K562 (cell line): ENCODE data around the gene TGFBR1. TPM values are rescaled to one million over a fixed set of nuclear protein-coding genes. Genes with fewer than 3 reads are reported as not detected.

Source experiments
- DEAF1 ChIP-seq: fragments of 450-650 bp; formaldehyde crosslinking; IDR thresholded peaks from 2 replicates; pipeline ENCODE4 v1.4.0; 2020; ENCODE audit warnings: mild to moderate bottlenecking, moderate library complexity
- DPF2 ChIP-seq: fragments of 450-650 bp; IDR thresholded peaks from 2 replicates; pipeline ENCODE4 v1.6.1; 2016
- ESRRB ChIP-seq: fragments of 250-450 bp; sonication (Bioruptor Pico); IDR thresholded peaks from 2 replicates; pipeline ENCODE4 v1.5.0; 2020; ENCODE audit warnings: mild to moderate bottlenecking, moderate library complexity, borderline replicate concordance
- HNRNPL ChIP-seq: fragments of 200-400 bp; formaldehyde crosslinking; IDR thresholded peaks from 2 replicates; pipeline ENCODE4 v1.6.1; 2017; ENCODE audit warnings: low read depth, mild to moderate bottlenecking, low read length
- IRF2 ChIP-seq: sonication (generic); formaldehyde crosslinking; IDR thresholded peaks from 2 replicates; pipeline ENCODE4 v1.8.1; 2022; ENCODE audit warnings: mild to moderate bottlenecking, missing genetic modification reagents
- NUFIP1 ChIP-seq: fragments of 450-650 bp; IDR thresholded peaks from 2 replicates; pipeline ENCODE4 v1.6.1; 2018; ENCODE audit not compliant: partially characterized antibody
- PBX2 ChIP-seq, 2 experiments: IDR thresholded peaks in 1 of 2; conservative IDR thresholded peaks in 1 of 2; 2 replicates each; pipeline ENCODE4 v1.6.1; 2016; ENCODE audit warnings: low read depth in 2 of 2, mild to moderate bottlenecking in 1 of 2, missing compliant biosample characterization in 1 of 2, missing genetic modification characterization in 1 of 2, moderate library complexity in 1 of 2
- RCOR1 ChIP-seq, 2 experiments: IDR thresholded peaks; 2 replicates each; pipeline ENCODE4 v1.6.1; 2012; ENCODE audit warnings: low read depth in 2 of 2, low read length in 2 of 2, borderline replicate concordance in 1 of 2, improper control_type of control experiment in 1 of 2
- TAF1 ChIP-seq: IDR thresholded peaks from 2 replicates; pipeline ENCODE4 v1.6.1; 2011; ENCODE audit warnings: mild to moderate bottlenecking, low read length, moderate library complexity; ENCODE audit not compliant: insufficient read depth, control insufficient read depth, severe bottlenecking; ENCODE audit errors: extremely low read depth
- XRCC4 ChIP-seq: IDR thresholded peaks from one replicate; pipeline ENCODE4 v1.6.1; 2011; ENCODE audit not compliant: insufficient read depth, insufficient read length; ENCODE audit errors: extremely low read depth
- ZBTB2 ChIP-seq: fragments of 450-650 bp; IDR thresholded peaks from 2 replicates; pipeline ENCODE4 v1.6.1; 2016; ENCODE audit warnings: antibody characterized with exemption
- ZBTB33 ChIP-seq: sonication (generic); formaldehyde crosslinking; IDR thresholded peaks from 2 replicates; pipeline ENCODE4 v1.8.1; 2023; ENCODE audit warnings: mild to moderate bottlenecking, missing genetic modification reagents
- ZC3H8 ChIP-seq: fragments of 450-650 bp; IDR thresholded peaks from 2 replicates; pipeline ENCODE4 v1.6.1; 2017
- ZNF133 ChIP-seq: fragments of 250-450 bp; sonication (Bioruptor Pico); IDR thresholded peaks from 2 replicates; pipeline ENCODE4 v1.4.0; 2020; ENCODE audit warnings: mild to moderate bottlenecking
- ZNF384 ChIP-seq: IDR thresholded peaks from 2 replicates; pipeline ENCODE4 v1.6.1; 2012; ENCODE audit warnings: low read depth, low read length, improper control_type of control experiment
- ZNF655 ChIP-seq: fragments of 250-450 bp; sonication (Bioruptor Pico); IDR thresholded peaks from 2 replicates; pipeline ENCODE4 v1.5.0; 2021
- ZNF696 ChIP-seq: fragments of 250-450 bp; sonication (Bioruptor Pico); conservative IDR thresholded peaks from 2 replicates; pipeline ENCODE4 v1.4.0; 2020; ENCODE audit warnings: mild to moderate bottlenecking, moderate library complexity
- ZNF766 ChIP-seq: fragments of 200-800 bp; sonication (Bioruptor generic); conservative IDR thresholded peaks from 2 replicates; pipeline ENCODE4 v1.6.1; 2016; ENCODE audit warnings: missing genetic modification characterization, missing compliant biosample characterization
- polyA plus RNA-seq, 8 experiments: library from polyadenylated mRNA; depleted of rRNA in 4 of 8; stranded (reverse) in 5 of 8; unstranded in 3 of 8; fragments of >200 nt; fragmentation: Nextera tagmentation in 2 of 8; fragmentation: Illumina TruSeq in 1 of 8; extraction: Ambion mirVana in 2 of 8; extraction: Trizol in 1 of 8; gene quantifications; 2 replicates each; pipeline versions ENCODE4 v1.2.1 to v1.2.3, GENCODE V29; 2011 to 2014; ENCODE audit warnings: inconsistent platforms in 1 of 8, missing spikeins in 1 of 8
- total RNA-seq, 7 experiments: library from RNA; depleted of rRNA in 6 of 7; stranded (reverse); fragments of >200 nt in 6 of 7; fragmentation: Illumina TruSeq in 2 of 7; extraction: Trizol in 2 of 7; gene quantifications; 2 replicates each; pipeline versions ENCODE4 v1.2.1 to v1.2.3, GENCODE V29; 2011 to 2021; ENCODE audit warnings: low replicate concordance in 1 of 7

TGFBR1 gene
- total and polyA plus RNA-seq, 9 of the 15 experiments (the other 6 are each of a cell fraction or from before 2014, with no cell fraction given), result 15.5 to 62.4 (median 42.7) TPM

- no peak for TF ChIP-seq ZNF655 (CRISPR knock-in tag)
- TF ChIP-seq XRCC4, result no peak
- no peak for TF ChIP-seq ZC3H8
- peak; percentile 14 for TF ChIP-seq TAF1
- TF ChIP-seq ESRRB (CRISPR knock-in tag), result no peak
- TF ChIP-seq DEAF1 (CRISPR knock-in tag), result no peak
- TF ChIP-seq ZNF133 (CRISPR knock-in tag), result no peak
- TF ChIP-seq ZBTB2, result no peak
- no peak for TF ChIP-seq NUFIP1
- TF ChIP-seq ZNF766 (CRISPR knock-in tag), result 0 out of 2 replicates have a peak, but pooled peaks have one; percentile 35
- no peak for TF ChIP-seq ZBTB33 (CRISPR knock-in tag)
- no peak for TF ChIP-seq ZNF696 (CRISPR knock-in tag)
- TF ChIP-seq PBX2 (CRISPR knock-in tag; IDR thresholded peaks at IDR 0.05; ENCODE audit: low read depth), result no peak
- TF ChIP-seq PBX2 (tag; conservative IDR thresholded peaks at IDR 0.05; ENCODE audit: low read depth), result no peak
- peak; percentile 72 for TF ChIP-seq HNRNPL
- no peak for TF ChIP-seq ZNF384
- no peak for TF ChIP-seq RCOR1 (IDR thresholded peaks at IDR 0.05; ENCODE audit: borderline replicate concordance in 1 of 2, low read depth in 2 of 2, low read length in 2 of 2)
- no peak for TF ChIP-seq DPF2
- no peak for TF ChIP-seq IRF2 (CRISPR knock-in tag)
Measured at GRCh38 chr9:99105152-99106043, 485 bp downstream of the TGFBR1 start (continued).
